Transverse colon (tissue), 3 donors: ENCODE data around the gene RRM2.

ENCODE experiments used
- EP300 ChIP-seq: sonication (generic); formaldehyde crosslinking; IDR thresholded peaks from one replicate; pipeline ENCODE4 v1.6.1; 2017; ENCODE audit warnings: antibody characterized with exemption, low read depth
- TF ChIP-seq, protein P1 (sequence below), 5 experiments: fragments of 200-600 bp in 3 of 5; fragments of 450-650 bp in 2 of 5; sonication (generic) in 3 of 5; IDR thresholded peaks; 1 replicate in 2 of 5; 2 replicates in 3 of 5; pipeline ENCODE4 v1.5.1; 2016 to 2017; ENCODE audit warnings: antibody characterized with exemption in 5 of 5, inconsistent platforms in 3 of 5, mild to moderate bottlenecking in 2 of 5, moderate library complexity in 1 of 5

DNA sequence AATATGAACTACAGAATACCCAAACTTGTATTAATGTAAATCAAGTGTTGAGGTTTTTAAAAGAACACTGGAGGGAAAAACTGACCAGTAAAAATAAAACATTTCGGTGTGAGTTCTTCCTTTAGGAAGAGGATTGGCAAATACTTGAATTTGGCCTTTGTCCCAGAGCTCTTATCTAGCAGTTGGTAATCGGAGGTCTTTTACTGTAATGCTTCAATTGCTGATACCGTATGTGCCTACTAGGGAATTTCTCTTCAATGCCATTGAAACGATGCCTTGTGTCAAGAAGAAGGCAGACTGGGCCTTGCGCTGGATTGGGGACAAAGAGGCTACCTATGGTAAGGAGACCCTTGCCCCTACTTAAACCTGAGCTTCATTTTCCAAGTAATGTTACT is 4.1 kb downstream of the RRM2 start:
- TF ChIP-seq, protein P1, sequence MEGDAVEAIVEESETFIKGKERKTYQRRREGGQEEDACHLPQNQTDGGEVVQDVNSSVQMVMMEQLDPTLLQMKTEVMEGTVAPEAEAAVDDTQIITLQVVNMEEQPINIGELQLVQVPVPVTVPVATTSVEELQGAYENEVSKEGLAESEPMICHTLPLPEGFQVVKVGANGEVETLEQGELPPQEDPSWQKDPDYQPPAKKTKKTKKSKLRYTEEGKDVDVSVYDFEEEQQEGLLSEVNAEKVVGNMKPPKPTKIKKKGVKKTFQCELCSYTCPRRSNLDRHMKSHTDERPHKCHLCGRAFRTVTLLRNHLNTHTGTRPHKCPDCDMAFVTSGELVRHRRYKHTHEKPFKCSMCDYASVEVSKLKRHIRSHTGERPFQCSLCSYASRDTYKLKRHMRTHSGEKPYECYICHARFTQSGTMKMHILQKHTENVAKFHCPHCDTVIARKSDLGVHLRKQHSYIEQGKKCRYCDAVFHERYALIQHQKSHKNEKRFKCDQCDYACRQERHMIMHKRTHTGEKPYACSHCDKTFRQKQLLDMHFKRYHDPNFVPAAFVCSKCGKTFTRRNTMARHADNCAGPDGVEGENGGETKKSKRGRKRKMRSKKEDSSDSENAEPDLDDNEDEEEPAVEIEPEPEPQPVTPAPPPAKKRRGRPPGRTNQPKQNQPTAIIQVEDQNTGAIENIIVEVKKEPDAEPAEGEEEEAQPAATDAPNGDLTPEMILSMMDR (IDR thresholded peaks at IDR 0.05), result no peak
- no peak for TF ChIP-seq EP300
